Esophagus muscularis mucosa (tissue), 3 donors: ENCODE data around the gene SLF2.

Source experiments
- EP300 ChIP-seq: sonication (generic); formaldehyde crosslinking; IDR thresholded peaks from one replicate; pipeline ENCODE4 v1.6.1; 2017; ENCODE audit warnings: antibody characterized with exemption
- TF ChIP-seq, protein P1 (sequence below), 3 experiments: fragments of 200-600 bp in 2 of 3; fragments of 450-650 bp in 1 of 3; sonication (generic) in 2 of 3; IDR thresholded peaks; one replicate each; pipeline ENCODE4 v1.5.1; 2017 to 2019; ENCODE audit warnings: antibody characterized with exemption in 3 of 3, mild to moderate bottlenecking in 2 of 3, moderate library complexity in 1 of 3

DNA sequence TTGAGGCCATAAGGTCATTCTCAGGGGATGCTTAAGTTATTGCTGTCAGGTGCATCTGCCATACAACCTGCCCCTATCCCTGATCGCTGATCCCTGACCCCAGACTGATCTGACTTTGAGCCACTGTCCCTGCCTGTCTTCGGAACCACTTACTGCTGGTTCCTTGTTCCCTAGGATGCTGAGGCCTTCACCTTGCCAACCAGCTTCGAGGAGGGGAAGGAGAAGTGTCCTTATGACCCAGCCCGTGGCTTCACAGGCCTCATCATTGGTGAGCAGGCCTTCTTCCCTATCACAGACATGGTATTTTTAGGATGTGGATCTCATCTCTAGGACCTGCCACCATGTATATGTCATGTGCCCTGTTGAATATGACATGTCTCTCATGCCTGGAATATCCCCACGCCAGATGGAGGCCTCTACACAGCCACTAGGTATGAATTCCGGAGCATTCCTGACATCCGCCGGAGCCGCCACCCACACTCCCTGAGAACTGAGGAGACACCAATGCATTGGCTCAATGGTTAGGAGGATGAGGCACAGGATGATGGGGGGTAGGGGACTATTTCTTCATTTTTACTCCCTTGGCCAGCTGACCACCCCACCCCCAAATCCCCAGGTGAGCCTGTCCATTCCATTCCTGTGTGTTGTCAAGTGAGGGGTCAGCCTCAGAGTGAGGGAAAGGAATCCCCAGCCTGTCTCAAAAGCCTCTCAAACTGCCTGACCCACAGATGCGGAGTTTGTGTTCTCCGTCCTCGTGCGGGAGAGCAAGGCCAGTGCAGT, 65.5 kb downstream of the SLF2 start:
- TF ChIP-seq, protein P1, sequence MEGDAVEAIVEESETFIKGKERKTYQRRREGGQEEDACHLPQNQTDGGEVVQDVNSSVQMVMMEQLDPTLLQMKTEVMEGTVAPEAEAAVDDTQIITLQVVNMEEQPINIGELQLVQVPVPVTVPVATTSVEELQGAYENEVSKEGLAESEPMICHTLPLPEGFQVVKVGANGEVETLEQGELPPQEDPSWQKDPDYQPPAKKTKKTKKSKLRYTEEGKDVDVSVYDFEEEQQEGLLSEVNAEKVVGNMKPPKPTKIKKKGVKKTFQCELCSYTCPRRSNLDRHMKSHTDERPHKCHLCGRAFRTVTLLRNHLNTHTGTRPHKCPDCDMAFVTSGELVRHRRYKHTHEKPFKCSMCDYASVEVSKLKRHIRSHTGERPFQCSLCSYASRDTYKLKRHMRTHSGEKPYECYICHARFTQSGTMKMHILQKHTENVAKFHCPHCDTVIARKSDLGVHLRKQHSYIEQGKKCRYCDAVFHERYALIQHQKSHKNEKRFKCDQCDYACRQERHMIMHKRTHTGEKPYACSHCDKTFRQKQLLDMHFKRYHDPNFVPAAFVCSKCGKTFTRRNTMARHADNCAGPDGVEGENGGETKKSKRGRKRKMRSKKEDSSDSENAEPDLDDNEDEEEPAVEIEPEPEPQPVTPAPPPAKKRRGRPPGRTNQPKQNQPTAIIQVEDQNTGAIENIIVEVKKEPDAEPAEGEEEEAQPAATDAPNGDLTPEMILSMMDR (IDR thresholded peaks at IDR 0.05), result no peak
- TF ChIP-seq EP300, result no peak
